ENCODE results near the gene UBAP2L.
"Not testable (repeated sequence)": the region's sequence is repeated elsewhere in the genome, so short reads cannot be mapped to it uniquely, and the experiment has no call there.

Gene UBAP2L

GRCh38 chr1:154307670-154308270 lies 87.0 kb downstream of the UBAP2L start:
- not testable (repeated sequence) for DNase-seq (ENCODE audit: low spot score)

GRCh38 chr1:154309136-154309535 lies 88.4 kb downstream of the UBAP2L start:
- not testable (repeated sequence) for DNase-seq (ENCODE audit: low spot score)

- not testable (repeated sequence) for DNase-seq (ENCODE audit: low spot score)
Measured at GRCh38 chr1:154312229-154313065, 91.7 kb downstream of the UBAP2L start.

GRCh38 chr1:154313066-154313356 lies 92.3 kb downstream of the UBAP2L start:
- DNase-seq (ENCODE audit: low spot score) = no peak

GRCh38 chr1:154314226-154314625 lies 93.5 kb downstream of the UBAP2L start:
- not testable (repeated sequence) for DNase-seq (ENCODE audit: low spot score)

GRCh38 chr1:154316704-154317103 lies 95.9 kb downstream of the UBAP2L start:
- DNase-seq (ENCODE audit: low spot score) = no peak

GRCh38 chr1:154318386-154318785 lies 97.6 kb downstream of the UBAP2L start:
- DNase-seq (ENCODE audit: low spot score) = no peak

Measured in CD4-positive, alpha-beta T cell treated with Interleukin-6 at 100 ng/mL for 8 hours (primary cell).